ENCODE results near the gene HELZ.

DNA sequence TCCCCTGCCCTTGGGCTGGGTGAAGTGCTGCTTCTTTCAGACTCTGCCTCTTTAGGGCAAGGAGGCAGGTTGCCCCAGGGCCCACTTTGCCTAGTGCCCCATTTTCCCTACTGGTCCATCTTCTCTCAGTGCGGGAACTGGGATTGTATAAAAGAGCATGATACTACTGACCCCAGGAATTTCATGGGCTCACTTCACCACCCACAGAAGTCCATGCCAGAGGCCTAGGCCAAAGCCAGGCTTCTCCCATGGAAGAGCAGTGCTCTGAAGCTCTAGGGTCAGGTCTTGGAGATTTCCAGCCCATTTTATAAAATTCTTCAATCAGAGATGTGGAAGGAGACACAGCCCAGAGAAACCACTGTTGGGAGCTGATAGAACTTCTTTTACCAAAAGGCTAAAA is 194.9 kb downstream of the HELZ start:
- no peak for TF ChIP-seq POLR2AphosphoS5 (IDR thresholded peaks at IDR 0.05)
- TF ChIP-seq, protein P1, sequence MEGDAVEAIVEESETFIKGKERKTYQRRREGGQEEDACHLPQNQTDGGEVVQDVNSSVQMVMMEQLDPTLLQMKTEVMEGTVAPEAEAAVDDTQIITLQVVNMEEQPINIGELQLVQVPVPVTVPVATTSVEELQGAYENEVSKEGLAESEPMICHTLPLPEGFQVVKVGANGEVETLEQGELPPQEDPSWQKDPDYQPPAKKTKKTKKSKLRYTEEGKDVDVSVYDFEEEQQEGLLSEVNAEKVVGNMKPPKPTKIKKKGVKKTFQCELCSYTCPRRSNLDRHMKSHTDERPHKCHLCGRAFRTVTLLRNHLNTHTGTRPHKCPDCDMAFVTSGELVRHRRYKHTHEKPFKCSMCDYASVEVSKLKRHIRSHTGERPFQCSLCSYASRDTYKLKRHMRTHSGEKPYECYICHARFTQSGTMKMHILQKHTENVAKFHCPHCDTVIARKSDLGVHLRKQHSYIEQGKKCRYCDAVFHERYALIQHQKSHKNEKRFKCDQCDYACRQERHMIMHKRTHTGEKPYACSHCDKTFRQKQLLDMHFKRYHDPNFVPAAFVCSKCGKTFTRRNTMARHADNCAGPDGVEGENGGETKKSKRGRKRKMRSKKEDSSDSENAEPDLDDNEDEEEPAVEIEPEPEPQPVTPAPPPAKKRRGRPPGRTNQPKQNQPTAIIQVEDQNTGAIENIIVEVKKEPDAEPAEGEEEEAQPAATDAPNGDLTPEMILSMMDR (IDR thresholded peaks at IDR 0.05): no peak
- TF ChIP-seq POLR2A (IDR thresholded peaks at IDR 0.05): no peak
